ENCODE results near the gene TMEM87B. TPM values are rescaled to one million over a fixed set of nuclear protein-coding genes. Genes with fewer than 3 reads are reported as not detected.

Gene TMEM87B
- total RNA-seq, 1 experiment from 2014 or later = 10.5 TPM

GRCh38 chr2:112093216-112093615 is 38.1 kb downstream of the TMEM87B start:
- H3K4me3 Mint-ChIP-seq = no peak overlapping the region

More at GRCh38 chr2:112093216-112093615, 38.1 kb downstream of the TMEM87B start:
- H3K4ac ChIP-seq (ENCODE audit: low read depth, low read length) = no peak overlapping the region
- H3K4me1 ChIP-seq (ENCODE audit: insufficient read depth, low read length) = no peaks in the 10 kb centered on the region
- H2BK120ac ChIP-seq (ENCODE audit: low read depth, low read length, poor library complexity, severe bottlenecking) = no peak overlapping the region
- no peak overlapping the region for H3K56ac ChIP-seq (ENCODE audit: insufficient read length, low read depth, low read length)
- no CpG with 5 or more reads among the region's 1 CpG for WGBS (ENCODE audit: extremely low coverage, insufficient read length, low lambda C conversion rate)
- TF ChIP-seq, protein P1, sequence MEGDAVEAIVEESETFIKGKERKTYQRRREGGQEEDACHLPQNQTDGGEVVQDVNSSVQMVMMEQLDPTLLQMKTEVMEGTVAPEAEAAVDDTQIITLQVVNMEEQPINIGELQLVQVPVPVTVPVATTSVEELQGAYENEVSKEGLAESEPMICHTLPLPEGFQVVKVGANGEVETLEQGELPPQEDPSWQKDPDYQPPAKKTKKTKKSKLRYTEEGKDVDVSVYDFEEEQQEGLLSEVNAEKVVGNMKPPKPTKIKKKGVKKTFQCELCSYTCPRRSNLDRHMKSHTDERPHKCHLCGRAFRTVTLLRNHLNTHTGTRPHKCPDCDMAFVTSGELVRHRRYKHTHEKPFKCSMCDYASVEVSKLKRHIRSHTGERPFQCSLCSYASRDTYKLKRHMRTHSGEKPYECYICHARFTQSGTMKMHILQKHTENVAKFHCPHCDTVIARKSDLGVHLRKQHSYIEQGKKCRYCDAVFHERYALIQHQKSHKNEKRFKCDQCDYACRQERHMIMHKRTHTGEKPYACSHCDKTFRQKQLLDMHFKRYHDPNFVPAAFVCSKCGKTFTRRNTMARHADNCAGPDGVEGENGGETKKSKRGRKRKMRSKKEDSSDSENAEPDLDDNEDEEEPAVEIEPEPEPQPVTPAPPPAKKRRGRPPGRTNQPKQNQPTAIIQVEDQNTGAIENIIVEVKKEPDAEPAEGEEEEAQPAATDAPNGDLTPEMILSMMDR (conservative IDR thresholded peaks at IDR 0.05) = no peak
- H3K23ac ChIP-seq (ENCODE audit: insufficient read length, low read depth, low read length) = no peak overlapping the region
- peaks cover 0 to 21% (median 18%) of the 10 kb centered on the region in 3 experiments; a peak in 5 of 7 replicates for H3K36me3 Mint-ChIP-seq (ENCODE audit: insufficient read depth in 1 of 3, low read depth in 3 of 3)
- no peak for DNase-seq
- no peaks in the 10 kb centered on the region for H3K9me3 ChIP-seq (ENCODE audit: control insufficient read depth, low read depth, low read length)
- no peaks in the 10 kb centered on the region for H3K79me1 ChIP-seq (ENCODE audit: insufficient read depth, low read depth, low read length, poor library complexity, severe bottlenecking)
- no peaks in the 10 kb centered on the region for H3K23me2 ChIP-seq (ENCODE audit: insufficient read length, low read depth, low read length, poor library complexity, severe bottlenecking)
- H3K4me1 Mint-ChIP-seq = no peaks in the 10 kb centered on the region
- H4K20me1 ChIP-seq (ENCODE audit: control insufficient read depth, insufficient read depth, insufficient read length) = no peaks in the 10 kb centered on the region
- no peak overlapping the region for H3K9ac ChIP-seq (ENCODE audit: extremely low read depth, insufficient read length, low read length)
- no peak overlapping the region for H3K27ac ChIP-seq (ENCODE audit: insufficient read length, low read depth, low read length)
- no peak overlapping the region for H2AFZ ChIP-seq (ENCODE audit: low read length)
- no peak overlapping the region for H2BK15ac ChIP-seq (ENCODE audit: low read depth, low read length)
- no peaks in the 10 kb centered on the region for H3K9me3 Mint-ChIP-seq
- no peaks in the 10 kb centered on the region for H3K27me3 ChIP-seq (ENCODE audit: insufficient read depth, low read length)
- H2BK20ac ChIP-seq (ENCODE audit: low read depth, low read length, poor library complexity, severe bottlenecking) = no peak overlapping the region
- no peak overlapping the region for H2BK12ac ChIP-seq (ENCODE audit: insufficient read length, low read depth, low read length)
- no peak overlapping the region for H2AK5ac ChIP-seq (ENCODE audit: insufficient read length, low read length)
- no peak overlapping the region for H4K91ac ChIP-seq (ENCODE audit: insufficient read length, low read depth, low read length)
- no peak overlapping the region for H4K5ac ChIP-seq (ENCODE audit: insufficient read length, low read depth, low read length)
- no peaks in the 10 kb centered on the region for H3K27me3 Mint-ChIP-seq (ENCODE audit: low read depth)
- no peak overlapping the region for H3K18ac ChIP-seq (ENCODE audit: insufficient read length, low read depth, low read length)
- no peaks in the 10 kb centered on the region for H3K79me2 ChIP-seq (ENCODE audit: insufficient read depth, low read length)
- H4K8ac ChIP-seq (replicated peaks; ENCODE audit: insufficient read length, low read depth, low read length) = no peak overlapping the region
- H2BK5ac ChIP-seq (ENCODE audit: insufficient read length, low read length) = no peak overlapping the region
- H3T11ph ChIP-seq (ENCODE audit: low read length) = no peak overlapping the region
- no peak overlapping the region for H3K14ac ChIP-seq (ENCODE audit: insufficient read depth, low read length)
- H3K27ac Mint-ChIP-seq = no peak overlapping the region
- no peak overlapping the region for H3K4me2 ChIP-seq (ENCODE audit: insufficient read depth, insufficient read length, low read length)
